NCI-H1092 treated with DMSO at 0.1 percent for 48 hours (cell line): ENCODE data around the gene RHBDL2.
"Not testable (repeated sequence)": the region's sequence is repeated elsewhere in the genome, so short reads cannot be mapped to it uniquely, and the experiment has no call there.

Experiments
- DNase-seq: peaks from one replicate; lab custom pipeline; 2025; lab: John Stamatoyannopoulos, UW

Gene RHBDL2

GRCh38 chr1:38941527-38942019 is at the start of gene RHBDL2:
Gene RHBDL2, minus strand, starts transcription at chr1:38941830. Its CDS starts 22,618 bp downstream, at chr1:38919212.
- no peak for DNase-seq

- DNase-seq = peak; percentile 98
Observed at GRCh38 chr1:38990738-38991637, 49.4 kb upstream of the RHBDL2 start, which contains the start of gene AKIRIN1. Gene AKIRIN1, plus strand, starts transcription at chr1:38991276. Its CDS starts 105 bp downstream, at chr1:38991381.

- no peak for DNase-seq
Observed at GRCh38 chr1:38990386-38990737, 48.7 kb upstream of the RHBDL2 start.

- no peak for DNase-seq
Observed at GRCh38 chr1:38989979-38990378, 48.3 kb upstream of the RHBDL2 start.

GRCh38 chr1:38979380-38979779 is 37.8 kb upstream of the RHBDL2 start:
- DNase-seq = not testable (repeated sequence)

GRCh38 chr1:38978245-38978542 is 36.6 kb upstream of the RHBDL2 start:
- DNase-seq = not testable (repeated sequence)

- not testable (repeated sequence) for DNase-seq
Observed at GRCh38 chr1:38977399-38978244, 36.0 kb upstream of the RHBDL2 start.

- DNase-seq = no peak
Observed at GRCh38 chr1:38973659-38974437, 32.2 kb upstream of the RHBDL2 start.

GRCh38 chr1:38973145-38973544 is 31.5 kb upstream of the RHBDL2 start:
- DNase-seq = not testable (repeated sequence)

- no peak for DNase-seq
Observed at GRCh38 chr1:38964140-38964548, 22.5 kb upstream of the RHBDL2 start.

GRCh38 chr1:38962560-38962959 is 20.9 kb upstream of the RHBDL2 start:
- no peak for DNase-seq

GRCh38 chr1:38962113-38962512 is 20.5 kb upstream of the RHBDL2 start:
- no peak for DNase-seq

GRCh38 chr1:38958967-38959366 is 17.3 kb upstream of the RHBDL2 start:
- DNase-seq = no peak

- DNase-seq = no peak
Observed at GRCh38 chr1:38953433-38953860, 11.8 kb upstream of the RHBDL2 start.

- no peak for DNase-seq
Observed at GRCh38 chr1:38950553-38950952, 8.9 kb upstream of the RHBDL2 start.

GRCh38 chr1:38944547-38944946 is 2.9 kb upstream of the RHBDL2 start:
- DNase-seq = no peak

- DNase-seq = no peak
Observed at GRCh38 chr1:38942664-38943428, 1.2 kb upstream of the RHBDL2 start.

- DNase-seq = no peak
Observed at GRCh38 chr1:38941093-38941492, 537 bp downstream of the RHBDL2 start.

GRCh38 chr1:38940339-38941047 is 1.1 kb downstream of the RHBDL2 start:
- no peak for DNase-seq

- DNase-seq = no peak
Observed at GRCh38 chr1:38938722-38939260, 2.8 kb downstream of the RHBDL2 start.
